ENCODE measurements around the gene NOM1.

Gene NOM1

DNA sequence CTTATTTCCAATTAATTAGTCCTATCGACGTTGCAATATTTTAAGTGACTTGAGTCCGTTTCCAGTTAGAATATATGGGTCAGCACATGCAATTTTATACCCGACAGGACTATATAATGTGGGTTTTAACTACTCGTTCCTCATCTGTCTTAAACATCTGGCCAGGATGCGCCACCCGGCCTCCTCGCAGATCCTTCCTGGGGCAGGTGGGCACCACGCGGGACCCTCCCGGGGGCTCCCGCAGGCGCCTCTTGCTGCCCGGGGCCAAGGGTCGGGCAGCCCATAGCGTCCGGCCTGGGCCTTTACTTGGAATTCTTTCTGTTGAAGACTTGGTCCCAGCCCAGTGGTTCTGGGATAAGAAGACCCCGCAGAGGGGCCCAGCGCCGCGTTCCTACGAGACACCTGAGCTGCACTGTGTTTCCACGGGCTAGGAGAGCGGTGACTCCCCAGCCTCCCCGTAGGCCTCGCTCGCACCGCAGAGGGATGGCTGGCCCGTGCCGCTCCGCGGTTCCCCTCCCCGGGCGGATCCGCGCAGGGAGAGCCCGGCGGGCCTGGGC is 71.1 kb downstream of the NOM1 start:
- ChIA-PET CTCF (no interaction called here), POLR2A (ENCODE audit: low non-redundant PET) (no interaction called here)
- no peak for DNase-seq (ENCODE audit: low spot score)
- H3K27ac ChIP-seq: no peak overlapping the region
- TF ChIP-seq CTCF (conservative IDR thresholded peaks at IDR 0.05; ENCODE audit: low read depth): no peak

GRCh38 chr7:157021071-157021870 is 71.8 kb downstream of the NOM1 start:
- ChIA-PET CTCF (interaction anchor here (0.9 kb wide), 1 partner anchor 24 kb away, joined by 3 read pairs; no protein-coding TSS in a partner anchor), POLR2A (ENCODE audit: low non-redundant PET) (no interaction called here)
- no peak for TF ChIP-seq CTCF (conservative IDR thresholded peaks at IDR 0.05; ENCODE audit: low read depth)
- H3K27ac ChIP-seq: no peak overlapping the region
- no peak for DNase-seq (ENCODE audit: low spot score)

DNA sequence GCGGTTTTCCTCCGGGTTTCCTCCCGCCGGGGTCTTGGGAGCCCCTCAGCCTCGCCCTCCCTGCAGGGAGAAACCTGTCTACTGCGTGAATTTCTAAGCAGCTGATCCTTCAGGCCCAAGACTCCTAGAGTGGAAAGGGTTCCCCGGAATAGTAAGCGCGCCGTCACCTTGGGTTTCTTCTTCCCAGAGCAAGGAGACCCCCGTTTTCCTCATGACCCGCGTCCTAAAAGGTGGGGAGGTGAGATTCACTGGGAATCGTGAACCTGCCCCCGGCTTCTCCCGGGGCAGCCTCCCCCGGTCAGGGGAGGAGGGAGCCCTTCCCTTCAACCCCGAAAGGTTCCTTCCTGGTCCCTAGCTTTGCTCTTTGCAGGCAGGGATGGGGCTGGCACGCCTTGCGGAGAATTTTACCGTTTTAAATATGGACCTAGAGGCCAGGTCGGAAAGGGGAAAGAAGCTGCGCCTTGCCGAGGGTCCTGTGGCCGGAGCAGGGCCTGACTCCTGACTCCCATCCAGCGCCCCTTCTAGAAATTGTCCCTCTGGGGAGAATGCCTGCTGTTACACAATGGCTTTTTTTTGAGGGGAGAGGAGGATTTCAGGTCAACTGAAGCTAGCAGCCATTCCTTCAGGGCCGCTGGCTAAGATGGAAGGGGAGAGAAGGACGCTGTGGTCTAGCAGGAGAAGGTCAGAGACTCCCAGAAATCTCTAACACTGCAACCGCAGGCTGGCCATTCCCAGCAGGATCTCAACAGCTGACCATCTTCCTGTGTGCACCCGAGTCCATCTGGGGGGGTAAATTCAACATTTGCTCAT is 72.6 kb downstream of the NOM1 start:
- TF ChIP-seq CTCF (conservative IDR thresholded peaks at IDR 0.05; ENCODE audit: low read depth): no peak
- ChIA-PET POLR2A (ENCODE audit: low non-redundant PET) (no interaction called here), CTCF (interaction anchor here (0.9 kb wide), 1 partner anchor 25 kb away, joined by 3 read pairs; no protein-coding TSS in a partner anchor)
- no peak for DNase-seq (ENCODE audit: low spot score)
- no peak overlapping the region for H3K27ac ChIP-seq
